ENCODE results near the gene TKFC.

- TF ChIP-seq CTCF (conservative IDR thresholded peaks at IDR 0.05) (no peak), ZFX (IDR thresholded peaks at IDR 0.05) (no peak)
These were observed 28.3 kb downstream of the TKFC start for GRCh38 chr11:61361237-61361740.
